Measurements from ENCODE around the gene DOCK8.

GRCh38 chr9:274406-274805, 59.7 kb downstream of the DOCK8 start:
- TF ChIP-seq POLR2A (IDR thresholded peaks at IDR 0.05) (no peak), CTCF (IDR thresholded peaks at IDR 0.05) (no peak), EP300 (IDR thresholded peaks at IDR 0.05) (no peak), POLR2AphosphoS5 (IDR thresholded peaks at IDR 0.05) (no peak)
